Smooth muscle cell of the coronary artery (primary cell): ENCODE measurements around the gene UGP2. TPM values are rescaled to one million over a fixed set of nuclear protein-coding genes. Genes with fewer than 3 reads are reported as not detected.

ENCODE experiments used
- total RNA-seq: library from RNA; depleted of rRNA; stranded (reverse); fragments of >200 nt; gene quantifications from 2 replicates; pipeline ENCODE4 v1.2.3, GENCODE V29; 2014; ENCODE audit warnings: low replicate concordance

UGP2 gene
- 72.2 and 80.5 TPM in 2 replicates for total RNA-seq

GRCh38 chr2:63841254-63842022, at the start of gene UGP2:
TSS of gene UGP2 (plus strand) at chr2:63841896. CDS start at chr2:63842186, 290 bp downstream.

Other genes starting within 250 kb of the UGP2 start
- gene VPS54, start 177.5 kb downstream of the UGP2 start, total RNA-seq: 13.2 and 17.7 TPM in 2 replicates